HFF-Myc (cell line): ENCODE results near the gene PRKN.

Experiments
- DNase-seq: peaks from one replicate; pipeline ENCODE4 v3.0.0-alpha.2; 2011; ENCODE audit warnings: low read depth; ENCODE audit errors: extremely low read depth
- H3K4me3 ChIP-seq: replicated peaks from 2 replicates; pipeline ENCODE4 v1.5.1; 2011; ENCODE audit warnings: low read depth, mild to moderate bottlenecking, control low read depth, low read length
- TF ChIP-seq, protein P1 (sequence below): IDR thresholded peaks from 2 replicates; pipeline ENCODE4 v1.5.1; 2012; ENCODE audit warnings: mild to moderate bottlenecking, low read depth, low read length, control low read depth; ENCODE audit errors: missing control alignments

Gene PRKN

DNA sequence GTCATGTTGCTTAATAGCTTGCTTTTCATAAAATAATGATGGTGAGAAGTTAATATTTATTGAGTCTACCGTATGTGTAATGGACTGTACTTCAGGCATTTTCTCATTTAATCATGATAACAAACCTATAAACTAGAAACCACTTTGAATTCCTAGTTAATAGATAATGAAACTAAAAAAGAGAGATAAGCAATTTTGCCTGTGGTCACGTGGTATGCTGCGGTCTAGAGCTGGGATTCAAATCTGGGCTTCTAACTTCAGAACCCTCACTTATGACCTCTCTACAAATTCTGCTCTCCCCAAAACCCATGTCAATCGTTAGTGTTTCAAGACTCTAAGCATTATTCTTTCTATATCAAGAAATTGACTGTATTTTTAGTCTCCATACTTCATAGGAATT is 700.7 kb downstream of the PRKN start:
- no peak for DNase-seq
- no peak overlapping the region for H3K4me3 ChIP-seq
- TF ChIP-seq, protein P1, sequence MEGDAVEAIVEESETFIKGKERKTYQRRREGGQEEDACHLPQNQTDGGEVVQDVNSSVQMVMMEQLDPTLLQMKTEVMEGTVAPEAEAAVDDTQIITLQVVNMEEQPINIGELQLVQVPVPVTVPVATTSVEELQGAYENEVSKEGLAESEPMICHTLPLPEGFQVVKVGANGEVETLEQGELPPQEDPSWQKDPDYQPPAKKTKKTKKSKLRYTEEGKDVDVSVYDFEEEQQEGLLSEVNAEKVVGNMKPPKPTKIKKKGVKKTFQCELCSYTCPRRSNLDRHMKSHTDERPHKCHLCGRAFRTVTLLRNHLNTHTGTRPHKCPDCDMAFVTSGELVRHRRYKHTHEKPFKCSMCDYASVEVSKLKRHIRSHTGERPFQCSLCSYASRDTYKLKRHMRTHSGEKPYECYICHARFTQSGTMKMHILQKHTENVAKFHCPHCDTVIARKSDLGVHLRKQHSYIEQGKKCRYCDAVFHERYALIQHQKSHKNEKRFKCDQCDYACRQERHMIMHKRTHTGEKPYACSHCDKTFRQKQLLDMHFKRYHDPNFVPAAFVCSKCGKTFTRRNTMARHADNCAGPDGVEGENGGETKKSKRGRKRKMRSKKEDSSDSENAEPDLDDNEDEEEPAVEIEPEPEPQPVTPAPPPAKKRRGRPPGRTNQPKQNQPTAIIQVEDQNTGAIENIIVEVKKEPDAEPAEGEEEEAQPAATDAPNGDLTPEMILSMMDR, result no peak

- no peak for DNase-seq
- TF ChIP-seq, protein P1, result no peak
- no peak overlapping the region for H3K4me3 ChIP-seq
Observed at GRCh38 chr6:162026031-162026430, 701.5 kb downstream of the PRKN start.

DNA sequence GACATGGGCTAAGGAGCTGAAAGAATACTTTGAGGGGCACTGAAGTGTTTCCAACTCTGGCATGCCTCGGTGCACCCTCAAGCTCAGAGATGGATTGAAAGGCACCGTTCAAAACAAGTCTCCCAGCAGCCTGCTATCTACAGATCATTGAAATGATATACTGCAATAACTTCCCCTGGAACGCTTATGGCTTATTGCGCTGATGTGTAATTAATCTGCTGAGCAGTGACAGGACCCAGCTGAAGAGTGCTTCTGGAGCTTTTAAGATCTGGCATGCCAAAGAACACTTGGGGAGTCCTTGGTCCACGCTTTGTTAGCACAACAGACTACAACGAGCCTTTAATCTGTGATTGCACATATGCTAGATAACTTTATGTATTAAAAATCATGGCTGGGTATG is 708.2 kb downstream of the PRKN start:
- TF ChIP-seq, protein P1, result no peak
- no peak overlapping the region for H3K4me3 ChIP-seq
- DNase-seq, result no peak

DNA sequence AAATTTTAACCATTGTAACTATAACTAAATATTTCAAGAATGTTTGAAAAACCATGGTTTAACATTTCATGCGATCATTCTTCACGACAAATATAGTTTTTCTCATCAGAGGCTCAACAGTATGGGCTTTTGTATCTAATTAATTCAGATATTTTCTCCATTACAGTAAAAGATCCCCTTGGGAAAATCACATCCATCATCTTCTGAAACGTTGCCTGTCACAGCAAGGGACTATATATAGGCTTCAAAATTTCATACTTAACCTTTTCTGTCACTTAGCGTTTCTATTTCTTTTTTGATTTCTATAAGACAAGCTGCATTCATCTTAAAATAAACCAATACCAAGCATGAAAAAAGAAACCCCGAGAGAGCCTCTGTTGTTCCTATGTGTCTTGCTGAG is 710.0 kb downstream of the PRKN start:
- no peak overlapping the region for H3K4me3 ChIP-seq
- TF ChIP-seq, protein P1, result no peak
- no peak for DNase-seq

GRCh38 chr6:162014069-162014811 is 713.3 kb downstream of the PRKN start:
- H3K4me3 ChIP-seq, result no peak overlapping the region
- no peak for DNase-seq

DNA sequence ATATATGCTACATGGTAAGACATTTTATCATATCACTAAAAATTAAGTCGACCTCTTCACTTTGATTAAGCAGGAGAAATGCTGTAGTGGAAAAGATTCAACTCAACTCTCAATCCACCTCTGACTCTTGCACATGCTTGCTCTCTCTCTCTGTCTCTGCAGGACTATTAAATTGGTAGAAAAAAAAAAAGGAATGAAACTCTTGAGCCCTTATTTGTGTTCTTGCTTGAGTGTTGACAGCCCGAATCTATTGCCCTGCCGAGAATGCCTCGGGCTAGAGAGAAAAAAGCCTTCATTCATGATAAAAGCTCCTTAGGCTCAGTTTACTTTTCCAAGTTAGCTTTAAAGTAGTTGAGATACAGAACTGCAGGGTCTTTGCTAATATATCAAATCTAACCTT is 722.2 kb downstream of the PRKN start:
- H3K4me3 ChIP-seq, result no peak overlapping the region
- TF ChIP-seq, protein P1, result no peak
- no peak for DNase-seq

More at GRCh38 chr6:162014069-162014811, 713.3 kb downstream of the PRKN start:
- TF ChIP-seq, protein P1, result no peak

- TF ChIP-seq, protein P1, result no peak
- no peak for DNase-seq
Observed at GRCh38 chr6:161996783-161997182, 730.8 kb downstream of the PRKN start.

More at GRCh38 chr6:161996783-161997182, 730.8 kb downstream of the PRKN start:
- no peak overlapping the region for H3K4me3 ChIP-seq
